HepG2 (cell line): Measurements from ENCODE around the gene NUP93. TPM values are rescaled to one million over a fixed set of nuclear protein-coding genes. Genes with fewer than 3 reads are reported as not detected.
A peak's percentile ranks its signal among the peaks of the same experiment; 100 is the strongest.

ENCODE experiments used
- ATAC-seq: fragments of 200-7000 bp; cut with Tn5 transposase; 3 replicates; pipeline ENCODE4 v1.9.1; 2020; ENCODE audit warnings: mild to moderate bottlenecking, moderate library complexity
- BruUV-seq: library from RNA; stranded (reverse); fragments of 400-500 nt; replicated peaks from 2 replicates; lab custom pipeline; 2021; lab: Mats Ljungman, UMichigan
- CTCF ChIA-PET: fragments of 300-600 bp; formaldehyde crosslinking; extraction: SDS; loops from one replicate; lab custom pipeline; 2021; ENCODE audit warnings: low total read pairs, inconsistent platforms, low intra/inter-chr PET ratio; lab: Yijun Ruan, JAX
- POLR2A ChIA-PET: fragments of 350-600 bp; sonication (Branson Sonifier 250); formaldehyde crosslinking; loops from one replicate; lab custom pipeline; 2020; ENCODE audit warnings: antibody characterized with exemption, inconsistent platforms; lab: Yijun Ruan, JAX
- DNase-seq: peaks from one replicate; pipeline ENCODE4 v3.0.0-alpha.2; 2015; ENCODE audit warnings: low spot score
- FAIRE-seq: peaks from 3 replicates; lab custom pipeline; 2011; peaks lifted over from hg19 to GRCh38; lab: Jason Lieb, UNC
- H2AFZ ChIP-seq: one replicate; pipeline ENCODE4 v1.6.1; 2011; ENCODE audit warnings: low read length, inconsistent platforms
- H3K27ac ChIP-seq: fragments of 300-600 bp; 3 replicates; pipeline ENCODE4 v1.8.0; 2011; ENCODE audit warnings: mixed run types, mild to moderate bottlenecking, mixed read lengths, low read length, inconsistent platforms; ENCODE audit not compliant: insufficient read depth; ENCODE audit errors: extremely low read length
- H3K27me3 ChIP-seq, 2 experiments: fragments of 200-600 bp in 1 of 2; 2 replicates in 1 of 2; 3 replicates in 1 of 2; pipeline versions ENCODE4 v1.6.0 to v1.8.0; 2011; ENCODE audit warnings: low read length in 2 of 2, mild to moderate bottlenecking in 2 of 2, moderate library complexity in 2 of 2, inconsistent platforms in 1 of 2; ENCODE audit not compliant: insufficient read depth in 2 of 2, control insufficient read depth in 1 of 2
- H3K36me3 ChIP-seq, 2 experiments: fragments of 200-600 bp in 1 of 2; replicated peaks in 1 of 2; 2 replicates in 1 of 2; 3 replicates in 1 of 2; pipeline versions ENCODE4 v1.5.1 to v1.8.0; 2011; ENCODE audit warnings: low read length in 2 of 2, inconsistent platforms in 1 of 2; ENCODE audit not compliant: insufficient read depth in 2 of 2, control insufficient read depth in 1 of 2
- H3K4me1 ChIP-seq: 2 replicates; pipeline ENCODE4 v1.5.1; 2012; ENCODE audit warnings: low read length, inconsistent platforms; ENCODE audit not compliant: insufficient read depth
- H3K4me2 ChIP-seq: 2 replicates; pipeline ENCODE4 v1.6.0; 2011; ENCODE audit warnings: low read depth, low read length, inconsistent platforms
- H3K4me3 ChIP-seq, 3 experiments: fragments of 200-600 bp in 1 of 3; sonication (generic), shearing (Covaris generic) in 1 of 3; replicated peaks in 1 of 3; 2 replicates each; pipeline ENCODE4 v1.5.1; 2011 to 2016; ENCODE audit warnings: low read length in 3 of 3, inconsistent platforms in 2 of 3, low read depth in 2 of 3, mild to moderate bottlenecking in 2 of 3, control low read depth in 1 of 3, mixed read lengths in 1 of 3; ENCODE audit not compliant: insufficient read depth in 1 of 3
- H3K79me2 ChIP-seq: one replicate; pipeline ENCODE4 v1.6.1; 2011; ENCODE audit warnings: low read length, inconsistent platforms; ENCODE audit not compliant: insufficient read depth
- H3K9ac ChIP-seq: 2 replicates; pipeline ENCODE4 v1.6.0; 2011; ENCODE audit warnings: mild to moderate bottlenecking, low read depth, low read length, inconsistent platforms; ENCODE audit not compliant: insufficient read depth
- H3K9me3 ChIP-seq: 2 replicates; pipeline ENCODE4 v1.5.1; 2012; ENCODE audit warnings: mild to moderate bottlenecking, low read length
- H4K20me1 ChIP-seq: 2 replicates; pipeline ENCODE4 v1.6.0; 2011; ENCODE audit warnings: inconsistent platforms, mild to moderate bottlenecking, low read length, moderate library complexity; ENCODE audit not compliant: insufficient read depth
- NFRKB ChIP-seq: fragments of 450-650 bp; IDR thresholded peaks from 2 replicates; pipeline ENCODE4 v1.6.1; 2017
- PLRG1 ChIP-seq: fragments of 450-650 bp; conservative IDR thresholded peaks from 2 replicates; pipeline ENCODE4 v1.6.1; 2016
- RNF2 ChIP-seq: fragments of 450-650 bp; conservative IDR thresholded peaks from 2 replicates; pipeline ENCODE4 v1.6.1; 2016; ENCODE audit warnings: low read depth
- ZNF142 ChIP-seq: sonication (generic); formaldehyde crosslinking; IDR thresholded peaks from 2 replicates; pipeline ENCODE4 v1.4.0; 2020; ENCODE audit warnings: missing genetic modification reagents
- ZNF17 ChIP-seq: sonication (generic); formaldehyde crosslinking; IDR thresholded peaks from 2 replicates; pipeline ENCODE4 v1.5.0; 2020; ENCODE audit warnings: mild to moderate bottlenecking, missing genetic modification reagents
- WGBS: methylation state at CpG from one replicate; pipeline ENCODE4 v1.1.6; 2017; ENCODE audit warnings: low lambda C conversion rate; 5-methylcytosine and 5-hydroxymethylcytosine counted together
- in situ Hi-C: cut with HindIII; loops from 2 replicates; pipeline ENCODE4 v1.10.0; 2017; ENCODE audit warnings: low pct_unique_long_range_greater_than_20kb; ENCODE audit not compliant: extremely low pct_ligation_motif_present
- intact Hi-C: fragments of 100-400 bp; cut with micrococcal nuclease; formaldehyde crosslinking; loops from one replicate; pipeline ENCODE4 v1.10.0; 2022; ENCODE audit not compliant: unreplicated experiment
- polyA plus RNA-seq, 8 experiments: library from polyadenylated mRNA; depleted of rRNA in 3 of 8; stranded (reverse) in 7 of 8; unstranded in 1 of 8; fragments of >200 nt; fragmentation: Illumina TruSeq in 4 of 8; extraction: Trizol in 4 of 8; gene quantifications; 2 replicates each; pipeline versions ENCODE4 v1.2.1 to v1.2.3, GENCODE V29; 2011 to 2016; ENCODE audit warnings: low read depth in 4 of 8, missing spikeins in 1 of 8, mixed read lengths in 1 of 8; ENCODE audit not compliant: insufficient read depth in 1 of 8
- total RNA-seq, 5 experiments: library from RNA; depleted of rRNA; stranded (reverse); fragments of >200 nt; fragmentation: Illumina TruSeq; extraction: Trizol; gene quantifications; 2 replicates each; pipeline ENCODE4 v1.2.3, GENCODE V29; 2016; ENCODE audit warnings: low read depth in 1 of 5
- TF ChIP-seq, protein P1 (sequence below): sonication (generic); formaldehyde crosslinking; IDR thresholded peaks from 2 replicates; pipeline ENCODE4 v1.5.1; 2020; ENCODE audit warnings: missing genetic modification reagents, mild to moderate bottlenecking, borderline replicate concordance
- TF ChIP-seq, protein P2 (sequence below): sonication (generic); formaldehyde crosslinking; IDR thresholded peaks from 2 replicates; pipeline ENCODE4 v1.4.0; 2020; ENCODE audit warnings: missing genetic modification reagents

Gene NUP93
- total and polyA plus RNA-seq, 2 of the 13 experiments (the other 11 are each of a cell fraction or from before 2014, with no cell fraction given): 58.5 to 140 TPM

DNA sequence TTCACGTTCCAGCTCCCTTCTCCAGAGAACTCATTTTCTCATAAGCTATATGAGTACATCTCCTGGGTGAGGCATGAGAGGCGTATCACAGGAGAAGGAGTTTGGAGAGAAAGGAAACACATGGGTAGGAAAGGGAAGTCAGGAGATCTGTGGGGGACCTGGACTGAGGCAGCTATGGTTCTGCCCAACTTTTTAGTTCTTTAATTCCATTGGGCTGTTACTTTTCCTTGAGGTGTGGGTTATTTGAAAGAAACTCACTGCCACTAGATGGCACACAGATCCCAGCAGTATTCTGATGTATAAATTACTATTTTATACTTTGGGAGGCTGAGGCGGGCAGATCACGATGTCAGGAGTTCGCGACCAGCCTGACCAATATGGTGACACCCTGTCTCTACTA lies 63.6 kb downstream of the NUP93 start (continued):
- TF ChIP-seq, protein P1, sequence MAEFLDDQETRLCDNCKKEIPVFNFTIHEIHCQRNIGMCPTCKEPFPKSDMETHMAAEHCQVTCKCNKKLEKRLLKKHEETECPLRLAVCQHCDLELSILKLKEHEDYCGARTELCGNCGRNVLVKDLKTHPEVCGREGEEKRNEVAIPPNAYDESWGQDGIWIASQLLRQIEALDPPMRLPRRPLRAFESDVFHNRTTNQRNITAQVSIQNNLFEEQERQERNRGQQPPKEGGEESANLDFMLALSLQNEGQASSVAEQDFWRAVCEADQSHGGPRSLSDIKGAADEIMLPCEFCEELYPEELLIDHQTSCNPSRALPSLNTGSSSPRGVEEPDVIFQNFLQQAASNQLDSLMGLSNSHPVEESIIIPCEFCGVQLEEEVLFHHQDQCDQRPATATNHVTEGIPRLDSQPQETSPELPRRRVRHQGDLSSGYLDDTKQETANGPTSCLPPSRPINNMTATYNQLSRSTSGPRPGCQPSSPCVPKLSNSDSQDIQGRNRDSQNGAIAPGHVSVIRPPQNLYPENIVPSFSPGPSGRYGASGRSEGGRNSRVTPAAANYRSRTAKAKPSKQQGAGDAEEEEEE (CRISPR knock-in tag): 0 out of 2 replicates have a peak, but pooled peaks have one; percentile 75
- TF ChIP-seq, all 625 proteins: peak for 24

DNA sequence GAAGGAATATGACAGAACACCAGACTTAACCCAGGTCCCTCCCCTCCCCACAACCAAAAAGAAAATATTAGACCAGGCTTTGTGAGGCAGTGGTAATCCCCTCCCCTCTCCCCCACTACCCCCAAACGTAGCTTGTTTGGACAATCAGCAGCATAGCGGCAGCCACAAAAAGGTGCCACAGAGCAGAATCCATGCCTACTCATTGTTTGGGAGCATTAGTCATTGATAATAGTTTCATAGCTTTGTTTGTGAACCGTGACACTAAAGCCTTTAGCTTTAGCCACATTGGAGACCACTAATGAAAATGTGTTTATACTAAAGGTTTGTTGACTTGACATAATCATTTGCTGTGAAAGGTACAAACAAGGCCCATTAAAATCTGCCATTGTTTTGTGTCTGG lies 65.1 kb downstream of the NUP93 start:
- WGBS: 97% methylated on average over 3 of the region's 3 CpGs
- H3K9ac ChIP-seq: no peak overlapping the region
- peaks cover 0 to 1% of the 10 kb centered on the region in 2 experiments; a peak in 3 of 5 replicates for H3K36me3 ChIP-seq
- in situ Hi-C loops: no loop called here
- H3K4me3 ChIP-seq: no peak overlapping the region
- no peaks in the 10 kb centered on the region for H4K20me1 ChIP-seq
- peaks cover 10% of the 10 kb centered on the region for H3K4me1 ChIP-seq
- BruUV-seq: no TSS peak
- TF ChIP-seq RNF2: no peak
- no peak for TF ChIP-seq NFRKB
- no peak for TF ChIP-seq PLRG1
- TF ChIP-seq ZNF17 (CRISPR knock-in tag): no peak
- no peak for TF ChIP-seq ZNF142
- TF ChIP-seq, protein P2, sequence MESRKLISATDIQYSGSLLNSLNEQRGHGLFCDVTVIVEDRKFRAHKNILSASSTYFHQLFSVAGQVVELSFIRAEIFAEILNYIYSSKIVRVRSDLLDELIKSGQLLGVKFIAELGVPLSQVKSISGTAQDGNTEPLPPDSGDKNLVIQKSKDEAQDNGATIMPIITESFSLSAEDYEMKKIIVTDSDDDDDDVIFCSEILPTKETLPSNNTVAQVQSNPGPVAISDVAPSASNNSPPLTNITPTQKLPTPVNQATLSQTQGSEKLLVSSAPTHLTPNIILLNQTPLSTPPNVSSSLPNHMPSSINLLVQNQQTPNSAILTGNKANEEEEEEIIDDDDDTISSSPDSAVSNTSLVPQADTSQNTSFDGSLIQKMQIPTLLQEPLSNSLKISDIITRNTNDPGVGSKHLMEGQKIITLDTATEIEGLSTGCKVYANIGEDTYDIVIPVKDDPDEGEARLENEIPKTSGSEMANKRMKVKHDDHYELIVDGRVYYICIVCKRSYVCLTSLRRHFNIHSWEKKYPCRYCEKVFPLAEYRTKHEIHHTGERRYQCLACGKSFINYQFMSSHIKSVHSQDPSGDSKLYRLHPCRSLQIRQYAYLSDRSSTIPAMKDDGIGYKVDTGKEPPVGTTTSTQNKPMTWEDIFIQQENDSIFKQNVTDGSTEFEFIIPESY (CRISPR knock-in tag): peak; percentile 69
- TF ChIP-seq, all 625 proteins: peak for 1
- FAIRE-seq (no peak), DNase-seq (no peak), ATAC-seq (no peak)
- H2AFZ ChIP-seq: no peak overlapping the region
- POLR2A ChIA-PET: no interaction called here
- H3K4me2 ChIP-seq: no peak overlapping the region
- H3K79me2 ChIP-seq: peaks cover 4% of the 10 kb centered on the region
- intact Hi-C loops: no loop called here
- CTCF ChIA-PET: interaction anchor here (2.7 kb wide), 1 partner anchor 57 kb away, joined by 17 read pairs; no protein-coding TSS in a partner anchor
- H3K27me3 ChIP-seq: no peaks in the 10 kb centered on the region
- no peaks in the 10 kb centered on the region for H3K9me3 ChIP-seq
- H3K27ac ChIP-seq: no peak overlapping the region
